ENCODE measurements around the gene ICAM1.

DNA sequence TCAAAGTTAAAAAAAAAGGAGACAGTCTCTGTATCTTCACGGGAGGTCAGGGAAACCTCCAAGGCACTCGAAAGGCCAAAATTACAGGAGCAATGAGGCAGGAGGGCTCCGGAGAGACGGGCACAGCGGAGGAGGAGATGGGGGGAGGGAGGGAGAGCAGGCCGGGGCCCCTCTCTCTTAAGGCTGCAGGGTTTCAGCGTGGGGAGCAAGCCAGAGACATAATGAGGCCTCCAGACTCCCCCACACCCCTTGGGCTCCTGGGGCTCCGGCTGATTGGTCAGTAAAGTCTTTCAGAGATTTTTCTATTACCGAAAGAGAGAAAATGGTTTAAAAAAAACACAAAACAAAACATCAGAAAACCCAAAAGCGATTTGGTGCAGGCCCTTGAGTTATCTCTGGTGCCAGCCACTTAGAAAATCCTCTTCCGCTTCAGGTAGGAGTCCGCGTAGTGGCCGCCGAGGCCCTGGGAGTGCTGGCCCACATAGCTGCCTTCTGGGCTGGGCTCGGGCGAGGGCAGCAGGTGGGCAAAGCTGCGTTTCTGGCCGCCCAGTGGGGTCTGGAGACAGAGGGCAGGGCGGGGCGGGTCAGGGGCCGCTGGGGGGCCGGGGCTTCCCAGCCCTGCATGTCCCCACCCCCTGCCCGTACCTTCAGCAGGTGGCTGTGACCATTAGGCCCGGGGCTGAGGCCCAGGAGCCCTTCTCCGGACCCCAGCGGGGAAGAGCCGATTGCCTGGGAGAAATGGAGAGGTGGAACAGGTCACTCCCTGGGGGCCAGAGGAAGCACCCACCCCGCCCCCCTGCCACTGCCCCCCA is 46.3 kb downstream of the ICAM1 start:
- TF ChIP-seq CTCF (IDR thresholded peaks at IDR 0.05), result no peak
- TF ChIP-seq POLR2A (IDR thresholded peaks at IDR 0.05), result no peak

Measured in prostate gland (tissue), 2 donors.